ENCODE results near the gene EXOC3L2. TPM values are rescaled to one million over a fixed set of nuclear protein-coding genes. Genes with fewer than 3 reads are reported as not detected.

The EXOC3L2 gene
- total RNA-seq, 1 experiment from 2014 or later = not detected

GRCh38 chr19:45247136-45247535, 1.9 kb upstream of the EXOC3L2 start:
- intact Hi-C loops (cut with micrococcal nuclease) = loop anchor here (5.0 to 10.0 kb wide), 2 partner anchors 62 to 230 kb away; no protein-coding TSS in a partner anchor
- no peak for TF ChIP-seq EGR1 (IDR thresholded peaks at IDR 0.05; ENCODE audit: low read depth)
- TF ChIP-seq ZNF274 (IDR thresholded peaks at IDR 0.05; ENCODE audit: low read depth, low read length) = no peak
- TF ChIP-seq ELF1 (IDR thresholded peaks at IDR 0.05; ENCODE audit: borderline replicate concordance, low read depth) = no peak
- TF ChIP-seq, protein P1, sequence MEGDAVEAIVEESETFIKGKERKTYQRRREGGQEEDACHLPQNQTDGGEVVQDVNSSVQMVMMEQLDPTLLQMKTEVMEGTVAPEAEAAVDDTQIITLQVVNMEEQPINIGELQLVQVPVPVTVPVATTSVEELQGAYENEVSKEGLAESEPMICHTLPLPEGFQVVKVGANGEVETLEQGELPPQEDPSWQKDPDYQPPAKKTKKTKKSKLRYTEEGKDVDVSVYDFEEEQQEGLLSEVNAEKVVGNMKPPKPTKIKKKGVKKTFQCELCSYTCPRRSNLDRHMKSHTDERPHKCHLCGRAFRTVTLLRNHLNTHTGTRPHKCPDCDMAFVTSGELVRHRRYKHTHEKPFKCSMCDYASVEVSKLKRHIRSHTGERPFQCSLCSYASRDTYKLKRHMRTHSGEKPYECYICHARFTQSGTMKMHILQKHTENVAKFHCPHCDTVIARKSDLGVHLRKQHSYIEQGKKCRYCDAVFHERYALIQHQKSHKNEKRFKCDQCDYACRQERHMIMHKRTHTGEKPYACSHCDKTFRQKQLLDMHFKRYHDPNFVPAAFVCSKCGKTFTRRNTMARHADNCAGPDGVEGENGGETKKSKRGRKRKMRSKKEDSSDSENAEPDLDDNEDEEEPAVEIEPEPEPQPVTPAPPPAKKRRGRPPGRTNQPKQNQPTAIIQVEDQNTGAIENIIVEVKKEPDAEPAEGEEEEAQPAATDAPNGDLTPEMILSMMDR (IDR thresholded peaks at IDR 0.05 in 2 of 3, conservative IDR thresholded peaks at IDR 0.05 in 1 of 3; ENCODE audit: borderline replicate concordance in 1 of 3, insufficient read depth in 1 of 3, low read depth in 2 of 3, low read length in 2 of 3) = no peak
- TF ChIP-seq POLR2AphosphoS5 (IDR thresholded peaks at IDR 0.05; ENCODE audit: low read depth, low read length) = no peak
- TF ChIP-seq SP1 (IDR thresholded peaks at IDR 0.05; ENCODE audit: low read depth) = no peak
- no peak for TF ChIP-seq SIN3A (IDR thresholded peaks at IDR 0.05; ENCODE audit: low read depth)
- TF ChIP-seq RAD21 (IDR thresholded peaks at IDR 0.05; ENCODE audit: low read depth) = no peak
- TF ChIP-seq YY1 (IDR thresholded peaks at IDR 0.05; ENCODE audit: extremely low read depth, insufficient replicate concordance, low read depth, low read length) = no peak
- Histone ChIP-seq H3K79me2 (ENCODE audit: insufficient read depth, low read length) (peaks cover 7% of the 10 kb centered on the region), H3K4me3 (replicated peaks in 1 of 2; ENCODE audit: low read depth in 1 of 2, low read length in 2 of 2) (no peak overlapping the region), H3K36me3 (ENCODE audit: control insufficient read depth in 1 of 2, insufficient read depth in 2 of 2, low read length in 2 of 2) (no peaks in the 10 kb centered on the region), H3K9me2 (ENCODE audit: insufficient read depth) (no peaks in the 10 kb centered on the region), H3K27ac (ENCODE audit: low read depth, low read length) (no peak overlapping the region), H3K4me1 (ENCODE audit: control insufficient read depth in 1 of 2, insufficient read depth in 2 of 2, low read length in 2 of 2) (peaks cover 8 to 13% of the 10 kb centered on the region in 2 experiments; a peak in 3 of 4 replicates), H3K9me3 (ENCODE audit: control insufficient read depth in 1 of 2, insufficient read depth in 1 of 2, low read depth in 1 of 2, low read length in 2 of 2) (no peaks in the 10 kb centered on the region), H2AFZ (ENCODE audit: low read depth, low read length, poor library complexity, severe bottlenecking) (no peak overlapping the region), H3K27me3 (ENCODE audit: insufficient read depth, low read length) (no peaks in the 10 kb centered on the region), H3K9ac (ENCODE audit: low read length) (no peak overlapping the region), H4K20me1 (ENCODE audit: insufficient read depth) (no peaks in the 10 kb centered on the region), H3K4me2 (ENCODE audit: low read length) (no peak overlapping the region)
- DNase-seq (ENCODE audit: low read depth, low spot score) = no peak
- ATAC-seq = no peak
- CTCF ChIA-PET = no interaction called here
- BruUV-seq (replicated peaks) = no TSS peak
- POLR2A ChIA-PET = no interaction called here
- RAD21 ChIA-PET (ENCODE audit: low non-redundant PET in 1 of 2, low total read pairs in 2 of 2, uncharacterized antibody in 2 of 2, unreplicated experiment in 2 of 2) = no interaction called here

Measured in HCT116 (cell line).